PC-3 (cell line): ENCODE measurements around the gene SLC48A1. TPM values are rescaled to one million over a fixed set of nuclear protein-coding genes. Genes with fewer than 3 reads are reported as not detected.
A peak's percentile ranks its signal among the peaks of the same experiment; 100 is the strongest.

Source experiments
- ATAC-seq: fragments of 200-7000 bp; cut with Tn5 transposase; 2 replicates; pipeline ENCODE4 v1.9.1; 2020; ENCODE audit warnings: mild to moderate bottlenecking, moderate library complexity
- BruUV-seq: library from RNA; stranded (reverse); fragments of 400-500 nt; replicated peaks from 2 replicates; lab custom pipeline; 2021; lab: Mats Ljungman, UMichigan
- CTCF ChIA-PET: fragments of 300-600 bp; sonication (Branson Sonifier 250); formaldehyde crosslinking; loops from one replicate; lab custom pipeline; 2022; ENCODE audit warnings: antibody characterized with exemption; lab: Charles Lee
- POLR2A ChIA-PET: fragments of 300-600 bp; sonication (Branson Sonifier 250); formaldehyde crosslinking; loops from one replicate; lab custom pipeline; 2022; ENCODE audit warnings: antibody characterized with exemption; ENCODE audit not compliant: unreplicated experiment; lab: Charles Lee
- DNase-seq: peaks from one replicate; pipeline ENCODE4 v3.0.0-alpha.2; 2015
- H2AFZ ChIP-seq: fragments of 300-600 bp; sonication (generic); 2 replicates; pipeline ENCODE4 v1.6.0; 2016; ENCODE audit warnings: antibody characterized with exemption, low read length
- H3F3A ChIP-seq: fragments of 300-600 bp; sonication (generic); one replicate; pipeline ENCODE4 v1.6.0; 2017; ENCODE audit warnings: antibody characterized with exemption, low read length, control low read depth, mild to moderate bottlenecking; ENCODE audit not compliant: unreplicated experiment
- H3K27ac ChIP-seq: fragments of 300-600 bp; sonication (generic); 2 replicates; pipeline ENCODE4 v1.5.1; 2016; ENCODE audit warnings: mild to moderate bottlenecking, low read length
- H3K27me3 ChIP-seq: fragments of 300-600 bp; sonication (generic); 2 replicates; pipeline ENCODE4 v1.6.1; 2016; ENCODE audit warnings: low read length, mixed read lengths
- H3K36me3 ChIP-seq: fragments of 300-600 bp; sonication (generic); 2 replicates; pipeline ENCODE4 v1.6.1; 2016; ENCODE audit warnings: low read depth, mixed run types, low read length, mixed read lengths
- H3K4me1 ChIP-seq: fragments of 300-600 bp; sonication (generic); 2 replicates; pipeline ENCODE4 v1.5.1; 2016; ENCODE audit warnings: low read length; ENCODE audit not compliant: insufficient read depth
- H3K4me2 ChIP-seq: fragments of 300-600 bp; sonication (generic); 2 replicates; pipeline ENCODE4 v1.6.0; 2016; ENCODE audit warnings: low read length
- H3K4me3 ChIP-seq: fragments of 300-600 bp; sonication (generic); 2 replicates; pipeline ENCODE4 v1.5.1; 2016; ENCODE audit warnings: mild to moderate bottlenecking, low read length, mixed read lengths
- H3K79me2 ChIP-seq: fragments of 300-600 bp; sonication (generic); 2 replicates; pipeline ENCODE4 v1.6.1; 2017; ENCODE audit warnings: low read length, mixed read lengths
- H3K9ac ChIP-seq: fragments of 300-600 bp; sonication (generic); 2 replicates; pipeline ENCODE4 v1.6.0; 2016; ENCODE audit warnings: mild to moderate bottlenecking, low read length
- H3K9me2 ChIP-seq: fragments of 300-600 bp; sonication (generic); replicated peaks from 2 replicates; pipeline ENCODE4 v1.6.1; 2016; ENCODE audit warnings: mixed run types, low read length, mixed read lengths
- H3K9me3 ChIP-seq: fragments of 300-600 bp; sonication (generic); 2 replicates; pipeline ENCODE4 v1.6.1; 2016; ENCODE audit warnings: low read length, mixed read lengths
- H4K20me1 ChIP-seq: fragments of 300-600 bp; sonication (generic); 2 replicates; pipeline ENCODE4 v1.6.1; 2016; ENCODE audit warnings: low read length, mixed read lengths
- CTCF ChIP-seq: fragments of 300-600 bp; sonication (generic); conservative IDR thresholded peaks from 2 replicates; pipeline ENCODE4 v1.5.1; 2017; ENCODE audit warnings: antibody characterized with exemption, low read depth, mild to moderate bottlenecking, low read length
- EZH2 ChIP-seq: fragments of 300-600 bp; sonication (generic); IDR thresholded peaks from one replicate; pipeline ENCODE4 v1.6.1; 2017; ENCODE audit warnings: antibody characterized with exemption, mild to moderate bottlenecking, low read length; ENCODE audit not compliant: unreplicated experiment
- EZH2phosphoT487 ChIP-seq: fragments of 300-600 bp; sonication (generic); IDR thresholded peaks from 2 replicates; pipeline ENCODE4 v1.6.1; 2018; ENCODE audit warnings: mild to moderate bottlenecking, antibody characterized with exemption, low read length, borderline replicate concordance
- intact Hi-C: fragments of 100-400 bp; cut with micrococcal nuclease; formaldehyde crosslinking; loops from 2 replicates; pipeline ENCODE4 v1.9.0; 2023
- total RNA-seq: library from RNA; depleted of rRNA; stranded (reverse); fragments of >200 nt; gene quantifications from 2 replicates; pipeline ENCODE4 v1.2.3, GENCODE V29; 2014

SLC48A1 gene
- total RNA-seq, 1 experiment from 2014 or later = 21.4 TPM

GRCh38 chr12:47783024-47783755 lies 10.2 kb downstream of the SLC48A1 start:
- POLR2A ChIA-PET = no interaction called here
- BruUV-seq = TSS peak; percentile 5
- intact Hi-C loops = no loop called here
- Histone ChIP-seq H3K79me2 (no peaks in the 10 kb centered on the region), H3K9me3 (no peaks in the 10 kb centered on the region), H3K36me3 (peaks cover 41% of the 10 kb centered on the region), H3K9ac (no peak overlapping the region), H3K9me2 (no peaks in the 10 kb centered on the region), H3K4me2 (no peak overlapping the region), H3K4me1 (no peaks in the 10 kb centered on the region), H2AFZ (no peak overlapping the region), H3F3A (peaks cover 4% of the 10 kb centered on the region), H3K27ac (no peak overlapping the region), H3K4me3 (no peak overlapping the region), H3K27me3 (no peaks in the 10 kb centered on the region), H4K20me1 (no peaks in the 10 kb centered on the region)
- no peak for ATAC-seq
- TF ChIP-seq CTCF (no peak), EZH2phosphoT487 (no peak), EZH2 (no peak)
- CTCF ChIA-PET = no interaction called here
- DNase-seq = no peak

- no peak overlapping the region for H3K9ac ChIP-seq
- no peaks in the 10 kb centered on the region for H4K20me1 ChIP-seq
- H3K27me3 ChIP-seq = no peaks in the 10 kb centered on the region
- no peak for TF ChIP-seq EZH2phosphoT487
- no peak for TF ChIP-seq EZH2
- BruUV-seq = no TSS peak
- peaks cover 4% of the 10 kb centered on the region for H3F3A ChIP-seq
- intact Hi-C loops = no loop called here
- ATAC-seq (no peak), DNase-seq (no peak)
- ChIA-PET POLR2A (no interaction called here), CTCF (no interaction called here)
- no peak overlapping the region for H3K4me2 ChIP-seq
- H3K4me3 ChIP-seq = no peak overlapping the region
- H3K27ac ChIP-seq = no peak overlapping the region
- H3K9me3 ChIP-seq = no peaks in the 10 kb centered on the region
- H3K36me3 ChIP-seq = peaks cover 48% of the 10 kb centered on the region
- H3K4me1 ChIP-seq = no peaks in the 10 kb centered on the region
- no peaks in the 10 kb centered on the region for H3K9me2 ChIP-seq
- H3K79me2 ChIP-seq = no peaks in the 10 kb centered on the region
- H2AFZ ChIP-seq = no peak overlapping the region
Measured at GRCh38 chr12:47783821-47784819, 11.1 kb downstream of the SLC48A1 start.

- ATAC-seq = no peak
- Histone ChIP-seq H3F3A (no peaks in the 10 kb centered on the region), H3K36me3 (peaks cover 60% of the 10 kb centered on the region), H3K9me2 (no peaks in the 10 kb centered on the region), H3K4me1 (no peaks in the 10 kb centered on the region), H3K4me2 (no peak overlapping the region), H3K4me3 (no peak overlapping the region), H3K9ac (no peak overlapping the region), H2AFZ (no peak overlapping the region), H3K27ac (no peak overlapping the region), H3K9me3 (no peaks in the 10 kb centered on the region), H3K27me3 (no peaks in the 10 kb centered on the region), H3K79me2 (no peaks in the 10 kb centered on the region), H4K20me1 (no peaks in the 10 kb centered on the region)
- CTCF ChIA-PET = no interaction called here
- TF ChIP-seq EZH2phosphoT487 = no peak
- TF ChIP-seq EZH2 = no peak
- no peak for TF ChIP-seq CTCF
- intact Hi-C loops = no loop called here
- no peak for DNase-seq
- no TSS peak for BruUV-seq
- POLR2A ChIA-PET = no interaction called here
Measured at GRCh38 chr12:47785036-47785886, 12.2 kb downstream of the SLC48A1 start.
